SK-N-SH (cell line): ENCODE measurements around the gene KRTAP2-1. TPM values are rescaled to one million over a fixed set of nuclear protein-coding genes. Genes with fewer than 3 reads are reported as not detected.

Experiments used
- CTCF ChIA-PET: fragments of 300-600, 350-600 bp; formaldehyde crosslinking; extraction: SDS; loops from one replicate; lab custom pipeline; 2021; lab: Yijun Ruan, JAX
- POLR2A ChIA-PET: fragments of 350-600 bp; sonication (Branson Sonifier 250); formaldehyde crosslinking; extraction: SDS; loops from one replicate; lab custom pipeline; 2020; ENCODE audit warnings: antibody characterized with exemption, inconsistent platforms; lab: Yijun Ruan, JAX
- DNase-seq: peaks from one replicate; pipeline ENCODE4 v3.0.0; 2012
- H2AFZ ChIP-seq: fragments of 200-600 bp; sonication (generic); 2 replicates; pipeline ENCODE4 v1.8.1; 2016; ENCODE audit warnings: antibody characterized with exemption, mild to moderate bottlenecking, low read depth
- H3F3A ChIP-seq: fragments of 200-600 bp; sonication (generic); replicated peaks from 2 replicates; pipeline ENCODE3; 2016; ENCODE audit warnings: antibody characterized with exemption, mild to moderate bottlenecking; ENCODE audit not compliant: insufficient read depth
- H3K27ac ChIP-seq, 2 experiments: fragments of 200-500 bp in 1 of 2; fragments of 200-600 bp in 1 of 2; sonication (Bioruptor generic) in 1 of 2; sonication (generic), shearing (Covaris generic) in 1 of 2; 2 replicates each; pipeline versions ENCODE4 v1.5.1 to v1.6.1; 2014 to 2016; ENCODE audit warnings: low read depth in 2 of 2, inconsistent platforms in 1 of 2, low read length in 1 of 2, mild to moderate bottlenecking in 1 of 2, mixed read lengths in 1 of 2
- H3K27me3 ChIP-seq: fragments of 200-600 bp; sonication (generic), shearing (Covaris generic); 2 replicates; pipeline ENCODE4 v1.6.1; 2016; ENCODE audit warnings: mixed run types; ENCODE audit not compliant: insufficient read depth
- H3K36me3 ChIP-seq, 2 experiments: fragments of 200-500 bp in 1 of 2; fragments of 200-600 bp in 1 of 2; sonication (Bioruptor generic) in 1 of 2; sonication (generic) in 1 of 2; replicated peaks in 1 of 2; 2 replicates each; pipeline versions ENCODE3 to v1.5.1; 2014 to 2016; ENCODE audit warnings: low read length in 1 of 2, mild to moderate bottlenecking in 1 of 2; ENCODE audit not compliant: insufficient read depth in 2 of 2, control insufficient read depth in 1 of 2
- H3K4me1 ChIP-seq, 2 experiments: fragments of 200-500 bp in 1 of 2; fragments of 200-600 bp in 1 of 2; sonication (Bioruptor generic) in 1 of 2; sonication (generic), shearing (Covaris generic) in 1 of 2; 2 replicates each; pipeline versions ENCODE4 v1.5.1 to v1.6.1; 2014 to 2016; ENCODE audit warnings: low read depth in 1 of 2, low read length in 1 of 2, mixed run types in 1 of 2; ENCODE audit not compliant: insufficient read depth in 2 of 2, control insufficient read depth in 1 of 2
- H3K4me2 ChIP-seq: fragments of 200-600 bp; sonication (generic), shearing (Covaris generic); 2 replicates; pipeline ENCODE4 v1.6.1; 2017; ENCODE audit warnings: mixed run types
- H3K4me3 ChIP-seq, 2 experiments: fragments of 200-500 bp in 1 of 2; fragments of 200-600 bp in 1 of 2; sonication (Bioruptor generic) in 1 of 2; sonication (generic), shearing (Covaris generic) in 1 of 2; 2 replicates each; pipeline versions ENCODE4 v1.5.1 to v1.8.1; 2014 to 2016; ENCODE audit warnings: low read depth in 2 of 2, inconsistent platforms in 1 of 2, low read length in 1 of 2, mild to moderate bottlenecking in 1 of 2, mixed read lengths in 1 of 2, moderate library complexity in 1 of 2
- H3K79me2 ChIP-seq: fragments of 200-600 bp; sonication (generic); 2 replicates; pipeline ENCODE4 v1.8.1; 2017; ENCODE audit warnings: mild to moderate bottlenecking; ENCODE audit not compliant: insufficient read depth
- H3K9ac ChIP-seq: fragments of 200-600 bp; sonication (generic); 2 replicates; pipeline ENCODE4 v1.6.1; 2017; ENCODE audit warnings: mixed run types
- H3K9me2 ChIP-seq: fragments of 200-600 bp; sonication (generic); 2 replicates; pipeline ENCODE4 v1.6.1; 2017; ENCODE audit warnings: mixed run types
- H3K9me3 ChIP-seq: fragments of 200-600 bp; sonication (generic); 2 replicates; pipeline ENCODE4 v1.6.1; 2017; ENCODE audit warnings: mixed run types, mild to moderate bottlenecking, moderate library complexity
- H4K20me1 ChIP-seq: fragments of 200-600 bp; sonication (generic); 2 replicates; pipeline ENCODE4 v1.6.1; 2017; ENCODE audit warnings: mild to moderate bottlenecking, mixed run types; ENCODE audit not compliant: insufficient read depth
- ELF1 ChIP-seq: IDR thresholded peaks from 2 replicates; pipeline ENCODE4 v1.4.0; 2012
- EZH2phosphoT487 ChIP-seq: fragments of 200-600 bp; sonication (generic); IDR thresholded peaks from 2 replicates; pipeline ENCODE4 v1.6.1; 2017; ENCODE audit warnings: low read depth, mixed run types, mild to moderate bottlenecking, antibody characterized with exemption, moderate library complexity, borderline replicate concordance
- GABPA ChIP-seq: IDR thresholded peaks from 2 replicates; pipeline ENCODE4 v1.4.0; 2012; ENCODE audit warnings: low read depth, mild to moderate bottlenecking
- GATA2 ChIP-seq: sonication (generic); formaldehyde crosslinking; IDR thresholded peaks from 2 replicates; pipeline ENCODE4 v1.5.0; 2020; ENCODE audit warnings: mild to moderate bottlenecking, missing genetic modification reagents
- POLR2AphosphoS5 ChIP-seq: IDR thresholded peaks from 2 replicates; pipeline ENCODE4 v1.6.1; 2012; ENCODE audit warnings: low read depth, low read length
- REST ChIP-seq: IDR thresholded peaks from 2 replicates; pipeline ENCODE4 v1.6.1; 2012; ENCODE audit warnings: mild to moderate bottlenecking, low read depth, low read length, moderate library complexity
- RFX5 ChIP-seq: IDR thresholded peaks from 2 replicates; pipeline ENCODE4 v1.6.1; 2012; ENCODE audit warnings: mild to moderate bottlenecking, improper control_type of control experiment, low read length
- SMC3 ChIP-seq: IDR thresholded peaks from 2 replicates; pipeline ENCODE4 v1.6.1; 2012; ENCODE audit warnings: low read depth, low read length, improper control_type of control experiment
- TAF1 ChIP-seq: IDR thresholded peaks from 2 replicates; pipeline ENCODE4 v1.6.1; 2012; ENCODE audit warnings: low read depth, mild to moderate bottlenecking, low read length, moderate library complexity, borderline replicate concordance
- TCF12 ChIP-seq: IDR thresholded peaks from 2 replicates; pipeline ENCODE4 v1.4.0; 2012
- WGBS: methylation state at CpG from one replicate; pipeline ENCODE4 v1.1.6; 2017; ENCODE audit warnings: low lambda C conversion rate; 5-methylcytosine and 5-hydroxymethylcytosine counted together
- polyA plus RNA-seq, 3 experiments: library from polyadenylated mRNA; depleted of rRNA; stranded (reverse); fragments of >200 nt; gene quantifications; 2 replicates each; pipeline ENCODE4 v1.2.3, GENCODE V29; 2012
- TF ChIP-seq, protein P1 (sequence below): fragments of 150-350 bp; IDR thresholded peaks from 2 replicates; pipeline ENCODE4 v1.6.1; 2016; ENCODE audit warnings: mild to moderate bottlenecking, low read depth, low read length
- TF ChIP-seq, protein P2 (sequence below): IDR thresholded peaks from 2 replicates; pipeline ENCODE4; 2012
- TF ChIP-seq, protein P3 (sequence below): IDR thresholded peaks from 2 replicates; pipeline ENCODE4 v1.4.0; 2012; ENCODE audit warnings: low read depth, borderline replicate concordance
- TF ChIP-seq, protein P4 (sequence below): IDR thresholded peaks from 2 replicates; pipeline ENCODE4 v1.4.0; 2012; ENCODE audit warnings: low read depth

KRTAP2-1 gene
- polyA plus RNA-seq, 1 of the 3 experiments (the other 2 are of a cell fraction) = not detected

DNA sequence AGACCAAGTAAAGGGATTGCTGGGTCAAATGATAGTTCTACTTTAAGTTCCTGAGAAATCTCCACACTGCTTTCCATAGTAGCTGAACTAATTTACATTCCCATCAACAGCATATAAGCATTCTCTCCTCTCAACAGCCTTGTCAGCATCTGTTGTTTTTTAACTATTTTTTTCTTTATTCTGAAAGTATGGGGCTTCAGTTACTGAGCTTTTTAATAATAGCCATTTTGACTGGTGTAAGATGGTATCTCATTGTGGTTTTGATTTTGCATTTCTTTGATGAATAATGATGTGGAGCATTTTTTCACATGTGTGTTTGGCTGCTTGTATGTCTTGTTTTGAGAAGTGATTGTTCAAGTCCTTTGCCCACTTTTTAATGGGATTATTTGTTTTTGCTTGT, 5.5 kb upstream of the KRTAP2-1 start:
- Histone ChIP-seq H3F3A (peaks cover 10% of the 10 kb centered on the region), H3K27me3 (no peaks in the 10 kb centered on the region), H2AFZ (no peak overlapping the region), H3K79me2 (no peaks in the 10 kb centered on the region), H3K9me2 (no peaks in the 10 kb centered on the region), H3K9me3 (no peaks in the 10 kb centered on the region), H3K36me3 (peaks cover 0 to 4% of the 10 kb centered on the region in 2 experiments), H3K9ac (no peak overlapping the region), H3K4me2 (no peak overlapping the region), H3K27ac (no peak overlapping the region), H3K4me1 (no peaks in the 10 kb centered on the region), H4K20me1 (no peaks in the 10 kb centered on the region), H3K4me3 (no peak overlapping the region)
- ChIA-PET CTCF (interaction anchor here (1.3 kb wide), 1 partner anchor 34 kb away, joined by 5 read pairs; no protein-coding TSS in a partner anchor), POLR2A (no interaction called here)
- no peak for DNase-seq
- TF ChIP-seq, protein P1, sequence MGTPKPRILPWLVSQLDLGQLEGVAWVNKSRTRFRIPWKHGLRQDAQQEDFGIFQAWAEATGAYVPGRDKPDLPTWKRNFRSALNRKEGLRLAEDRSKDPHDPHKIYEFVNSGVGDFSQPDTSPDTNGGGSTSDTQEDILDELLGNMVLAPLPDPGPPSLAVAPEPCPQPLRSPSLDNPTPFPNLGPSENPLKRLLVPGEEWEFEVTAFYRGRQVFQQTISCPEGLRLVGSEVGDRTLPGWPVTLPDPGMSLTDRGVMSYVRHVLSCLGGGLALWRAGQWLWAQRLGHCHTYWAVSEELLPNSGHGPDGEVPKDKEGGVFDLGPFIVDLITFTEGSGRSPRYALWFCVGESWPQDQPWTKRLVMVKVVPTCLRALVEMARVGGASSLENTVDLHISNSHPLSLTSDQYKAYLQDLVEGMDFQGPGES = no peak
- TF ChIP-seq REST = no peak
- TF ChIP-seq, protein P2, sequence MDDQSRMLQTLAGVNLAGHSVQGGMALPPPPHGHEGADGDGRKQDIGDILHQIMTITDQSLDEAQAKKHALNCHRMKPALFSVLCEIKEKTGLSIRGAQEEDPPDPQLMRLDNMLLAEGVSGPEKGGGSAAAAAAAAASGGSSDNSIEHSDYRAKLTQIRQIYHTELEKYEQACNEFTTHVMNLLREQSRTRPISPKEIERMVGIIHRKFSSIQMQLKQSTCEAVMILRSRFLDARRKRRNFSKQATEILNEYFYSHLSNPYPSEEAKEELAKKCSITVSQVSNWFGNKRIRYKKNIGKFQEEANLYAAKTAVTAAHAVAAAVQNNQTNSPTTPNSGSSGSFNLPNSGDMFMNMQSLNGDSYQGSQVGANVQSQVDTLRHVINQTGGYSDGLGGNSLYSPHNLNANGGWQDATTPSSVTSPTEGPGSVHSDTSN = no peak
- TF ChIP-seq TCF12 = peak; percentile 13; the same call in 1 of the 2 replicates
- TF ChIP-seq POLR2AphosphoS5 = no peak
- TF ChIP-seq EZH2phosphoT487 = no peak
- TF ChIP-seq, all 33 proteins: peak for 1

- Histone ChIP-seq H3K4me2 (peak overlapping the region; percentile 14), H3K4me1 (no peaks in the 10 kb centered on the region), H3K9ac (no peak overlapping the region), H2AFZ (peak overlapping the region; percentile 44; the same call in 1 of the 2 replicates), H3K27ac (peak overlapping the region in 1 of 2 experiments; percentile 44; a peak in 2 of 4 replicates), H3K27me3 (no peaks in the 10 kb centered on the region), H3K36me3 (peaks cover 0 to 4% of the 10 kb centered on the region in 2 experiments), H3F3A (peaks cover 10% of the 10 kb centered on the region), H4K20me1 (no peaks in the 10 kb centered on the region), H3K4me3 (no peak overlapping the region), H3K9me2 (no peaks in the 10 kb centered on the region), H3K79me2 (no peaks in the 10 kb centered on the region), H3K9me3 (no peaks in the 10 kb centered on the region)
- WGBS = 10% methylated on average over 2 of the region's 2 CpGs
- POLR2A ChIA-PET = no interaction called here
- CTCF ChIA-PET = interaction anchor here (1.4 kb wide), 1 partner anchor 614 kb away, joined by 3 read pairs; no protein-coding TSS in a partner anchor
- no peak for DNase-seq
- no peak for TF ChIP-seq TAF1
- TF ChIP-seq, protein P3, sequence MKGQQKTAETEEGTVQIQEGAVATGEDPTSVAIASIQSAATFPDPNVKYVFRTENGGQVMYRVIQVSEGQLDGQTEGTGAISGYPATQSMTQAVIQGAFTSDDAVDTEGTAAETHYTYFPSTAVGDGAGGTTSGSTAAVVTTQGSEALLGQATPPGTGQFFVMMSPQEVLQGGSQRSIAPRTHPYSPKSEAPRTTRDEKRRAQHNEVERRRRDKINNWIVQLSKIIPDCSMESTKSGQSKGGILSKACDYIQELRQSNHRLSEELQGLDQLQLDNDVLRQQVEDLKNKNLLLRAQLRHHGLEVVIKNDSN = no peak
- TF ChIP-seq SMC3 = no peak
- no peak for TF ChIP-seq ELF1
- no peak for TF ChIP-seq REST
- no peak for TF ChIP-seq GABPA
- TF ChIP-seq RFX5 = no peak
- TF ChIP-seq, protein P4, sequence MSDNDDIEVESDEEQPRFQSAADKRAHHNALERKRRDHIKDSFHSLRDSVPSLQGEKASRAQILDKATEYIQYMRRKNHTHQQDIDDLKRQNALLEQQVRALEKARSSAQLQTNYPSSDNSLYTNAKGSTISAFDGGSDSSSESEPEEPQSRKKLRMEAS = no peak
- TF ChIP-seq GATA2 (CRISPR knock-in tag) = no peak
- TF ChIP-seq, protein P1 = no peak
These were observed 2.0 kb upstream of the KRTAP2-1 start for GRCh38 chr17:41049110-41049509.
